Activated T-cell treated with anti-CD3 and anti-CD28 coated beads for 4 hours (primary cell): Measurements from ENCODE around the gene FPR1.
"Not testable (repeated sequence)": the region's sequence is repeated elsewhere in the genome, so short reads cannot be mapped to it uniquely, and the experiment has no call there.

ENCODE experiments used
- DNase-seq: peaks from one replicate; pipeline ENCODE4 v3.0.0-alpha.2; 2020

FPR1 gene

GRCh38 chr19:51777570-51778462 lies 26.1 kb upstream of the FPR1 start:
- peak; percentile 8 for DNase-seq

- not testable (repeated sequence) for DNase-seq
Observed at GRCh38 chr19:51776561-51776960, 24.9 kb upstream of the FPR1 start.

GRCh38 chr19:51772977-51773376 lies 21.3 kb upstream of the FPR1 start:
- DNase-seq, result no peak

- DNase-seq, result no peak
Observed at GRCh38 chr19:51771376-51772130, 19.9 kb upstream of the FPR1 start.

- DNase-seq, result no peak
Observed at GRCh38 chr19:51766461-51766860, 14.8 kb upstream of the FPR1 start.

- DNase-seq, result no peak
Observed at GRCh38 chr19:51765086-51765485, 13.4 kb upstream of the FPR1 start.

GRCh38 chr19:51761696-51762095 lies 10.0 kb upstream of the FPR1 start:
- DNase-seq, result no peak

- DNase-seq, result no peak
Observed at GRCh38 chr19:51760697-51761356, 9.1 kb upstream of the FPR1 start, which contains the start of gene FPR2. FPR2 (plus strand) TSS chr19:51761180; CDS start chr19:51768659, 7,479 bp downstream.

- DNase-seq, result no peak
Observed at GRCh38 chr19:51755571-51755970, 3.9 kb upstream of the FPR1 start.

- no peak for DNase-seq
Observed at GRCh38 chr19:51754770-51755169, 3.1 kb upstream of the FPR1 start.

GRCh38 chr19:51754109-51754508 lies 2.4 kb upstream of the FPR1 start:
- no peak for DNase-seq

GRCh38 chr19:51750400-51751094 lies 1.1 kb downstream of the FPR1 start:
- DNase-seq, result no peak

GRCh38 chr19:51749979-51750378 lies 1.7 kb downstream of the FPR1 start:
- no peak for DNase-seq

GRCh38 chr19:51746731-51747130 lies 4.9 kb downstream of the FPR1 start:
- DNase-seq, result no peak

GRCh38 chr19:51743405-51743804 lies 8.3 kb downstream of the FPR1 start:
- no peak for DNase-seq

- no peak for DNase-seq
Observed at GRCh38 chr19:51742789-51743188, 8.9 kb downstream of the FPR1 start.

- DNase-seq, result no peak
Observed at GRCh38 chr19:51740356-51740755, 11.3 kb downstream of the FPR1 start.

- no peak for DNase-seq
Observed at GRCh38 chr19:51739466-51740213, 12.0 kb downstream of the FPR1 start.

GRCh38 chr19:51738523-51738922 lies 13.2 kb downstream of the FPR1 start:
- not testable (repeated sequence) for DNase-seq

GRCh38 chr19:51737924-51738323 lies 13.8 kb downstream of the FPR1 start:
- DNase-seq, result no peak

GRCh38 chr19:51737389-51737788 lies 14.3 kb downstream of the FPR1 start:
- no peak for DNase-seq
